ENCODE measurements around the gene PMS2. TPM values are rescaled to one million over a fixed set of nuclear protein-coding genes. Genes with fewer than 3 reads are reported as not detected.
"Not testable (repeated sequence)": the region's sequence is repeated elsewhere in the genome, so short reads cannot be mapped to it uniquely, and the experiment has no call there.

PMS2 gene
- total and polyA plus RNA-seq, 2 donors (not counting 1 experiment from before 2014, with no cell fraction given): 8.1 to 20.3 TPM

DNA sequence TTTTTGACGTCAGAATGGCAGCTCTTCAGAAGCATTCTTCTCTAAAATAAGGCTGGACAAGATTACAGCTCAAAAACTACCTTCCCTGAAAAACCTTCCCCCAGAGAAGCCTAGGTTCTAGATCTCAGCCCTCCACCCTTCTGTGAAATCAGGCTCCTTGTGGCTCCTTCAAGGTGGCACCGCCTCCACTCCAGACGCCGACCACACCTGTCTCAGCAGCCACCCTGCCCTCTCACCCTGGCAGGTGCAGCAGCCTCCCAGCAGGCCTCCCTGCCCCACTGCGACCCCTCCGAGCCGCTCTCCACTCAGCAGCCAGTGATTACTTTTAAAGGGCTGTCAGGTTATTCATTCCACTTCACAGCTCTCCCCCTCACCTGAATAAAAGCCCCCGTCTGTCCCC is 35.3 kb downstream of the PMS2 start:
- H3K79me2 ChIP-seq (ENCODE audit: control insufficient read depth, insufficient read depth, low read length); H2AFZ ChIP-seq (ENCODE audit: insufficient read depth, low read depth, low read length, poor library complexity, severe bottlenecking); H3K27ac ChIP-seq (ENCODE audit: low read length in 2 of 2); H3K27me3 Mint-ChIP-seq; DNase-seq; H3K4me3 Mint-ChIP-seq; ATAC-seq (ENCODE audit: low read depth); H3K9me3 ChIP-seq (ENCODE audit: control extremely low read depth in 1 of 3, control insufficient read depth in 2 of 3, insufficient read depth in 1 of 3, low read length in 2 of 3); CTCF ChIA-PET; H3K27me3 ChIP-seq (replicated peaks in 1 of 4; ENCODE audit: control extremely low read depth in 1 of 4, control insufficient read depth in 3 of 4, insufficient read depth in 4 of 4, low read length in 3 of 4); H3K4me3 ChIP-seq (ENCODE audit: control extremely low read depth in 1 of 5, extremely low read depth in 1 of 5, insufficient read depth in 1 of 5, low read depth in 2 of 5, low read length in 4 of 5); H3K9ac ChIP-seq (ENCODE audit: low read length); H3K36me3 ChIP-seq (replicated peaks in 1 of 2; ENCODE audit: control extremely low read depth in 1 of 2, control insufficient read depth in 1 of 2, extremely low read depth in 1 of 2, insufficient read depth in 2 of 2, low read length in 1 of 2); H3K27ac Mint-ChIP-seq; H3K4me1 ChIP-seq (ENCODE audit: control insufficient read depth in 2 of 2, insufficient read depth in 2 of 2, low read length in 2 of 2); H3K9me3 Mint-ChIP-seq (ENCODE audit: insufficient read depth); H4K20me1 ChIP-seq (ENCODE audit: control insufficient read depth, insufficient read depth, low read length, poor library complexity, severe bottlenecking); H3K4me2 ChIP-seq (replicated peaks; ENCODE audit: low read depth, low read length, poor library complexity, severe bottlenecking); H3K4me1 Mint-ChIP-seq; intact Hi-C loops (cut with micrococcal nuclease); POLR2A ChIA-PET: not testable (repeated sequence)
- WGBS (ENCODE audit: insufficient coverage): no CpG with 5 or more reads among the region's 8 CpGs

DNA sequence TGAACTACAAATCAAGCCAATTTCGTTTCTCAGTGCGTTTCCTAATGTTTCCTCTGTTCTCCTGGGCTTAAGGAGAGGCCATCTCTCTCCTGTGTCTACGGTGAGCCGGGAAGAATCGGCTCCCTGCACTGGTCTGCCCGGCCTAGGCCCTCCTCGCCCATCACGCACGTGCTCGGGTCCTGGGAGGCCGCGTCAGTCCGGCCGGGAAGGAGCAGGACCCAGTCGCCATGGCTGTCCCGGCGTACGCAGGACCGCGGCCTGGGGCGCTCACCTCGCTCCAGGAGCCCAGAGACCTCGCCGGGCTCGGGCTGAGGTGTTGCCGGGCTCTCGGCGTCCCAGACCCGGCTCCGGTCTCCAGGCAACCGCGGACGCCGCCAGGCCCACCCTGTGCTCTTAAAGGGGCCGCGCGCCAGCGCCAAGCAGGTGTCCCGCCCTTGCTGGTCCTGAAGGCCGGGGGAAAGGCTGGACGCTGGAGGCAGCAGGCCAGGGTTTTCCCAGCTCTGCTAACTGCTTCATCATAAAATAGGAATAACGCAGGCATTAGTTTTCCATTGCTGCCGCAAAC is 38.4 kb downstream of the PMS2 start, which contains the start of gene RSPH10B:
Gene RSPH10B, minus strand, starts transcription at position 343 of the 565 bp plus-strand sequence. CDS start 3,573 bp downstream, outside the sequence.
- H3K27ac Mint-ChIP-seq; DNase-seq; H3K27ac ChIP-seq (ENCODE audit: low read length in 2 of 2); H3K4me1 ChIP-seq (ENCODE audit: control insufficient read depth in 2 of 2, insufficient read depth in 2 of 2, low read length in 2 of 2); POLR2A ChIA-PET; H3K27me3 ChIP-seq (replicated peaks in 1 of 4; ENCODE audit: control extremely low read depth in 1 of 4, control insufficient read depth in 3 of 4, insufficient read depth in 4 of 4, low read length in 3 of 4); H4K20me1 ChIP-seq (ENCODE audit: control insufficient read depth, insufficient read depth, low read length, poor library complexity, severe bottlenecking); H3K4me3 ChIP-seq (ENCODE audit: control extremely low read depth in 1 of 5, extremely low read depth in 1 of 5, insufficient read depth in 1 of 5, low read depth in 2 of 5, low read length in 4 of 5); H3K36me3 ChIP-seq (replicated peaks in 1 of 2; ENCODE audit: control extremely low read depth in 1 of 2, control insufficient read depth in 1 of 2, extremely low read depth in 1 of 2, insufficient read depth in 2 of 2, low read length in 1 of 2); H3K79me2 ChIP-seq (ENCODE audit: control insufficient read depth, insufficient read depth, low read length); H3K4me1 Mint-ChIP-seq; H2AFZ ChIP-seq (ENCODE audit: insufficient read depth, low read depth, low read length, poor library complexity, severe bottlenecking); H3K9ac ChIP-seq (ENCODE audit: low read length); H3K9me3 Mint-ChIP-seq (ENCODE audit: insufficient read depth); H3K27me3 Mint-ChIP-seq; ATAC-seq (ENCODE audit: low read depth); intact Hi-C loops (cut with micrococcal nuclease); H3K4me3 Mint-ChIP-seq; CTCF ChIA-PET; H3K4me2 ChIP-seq (replicated peaks; ENCODE audit: low read depth, low read length, poor library complexity, severe bottlenecking); H3K9me3 ChIP-seq (ENCODE audit: control extremely low read depth in 1 of 3, control insufficient read depth in 2 of 3, insufficient read depth in 1 of 3, low read length in 2 of 3): not testable (repeated sequence)
- WGBS (ENCODE audit: insufficient coverage): 42% methylated on average over 10 of the region's 43 CpGs

DNA sequence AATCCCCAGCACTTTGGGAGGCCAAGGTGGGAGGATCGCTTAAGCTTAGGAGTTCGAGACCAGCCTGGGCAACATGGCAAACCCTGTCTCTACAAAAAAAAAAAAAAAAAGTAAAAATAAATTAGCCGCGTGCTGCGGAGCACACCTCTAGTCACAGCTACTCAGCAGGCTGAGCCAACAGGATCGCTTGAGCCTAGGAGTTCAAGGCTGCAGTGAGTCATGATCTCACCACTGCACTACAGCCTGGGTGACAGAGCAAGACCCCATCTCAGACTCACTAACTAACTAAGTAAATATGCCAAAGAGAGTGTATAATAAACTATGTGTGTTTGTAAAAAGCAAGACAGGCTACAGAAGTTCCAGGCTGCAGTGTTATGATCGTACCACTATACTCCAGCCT is 45.0 kb downstream of the PMS2 start:
- POLR2A ChIA-PET; H3K4me3 Mint-ChIP-seq; H3K4me1 Mint-ChIP-seq; intact Hi-C loops (cut with micrococcal nuclease); H3K79me2 ChIP-seq (ENCODE audit: control insufficient read depth, insufficient read depth, low read length); H3K27ac ChIP-seq (ENCODE audit: low read length in 2 of 2); H3K4me3 ChIP-seq (ENCODE audit: control extremely low read depth in 1 of 5, extremely low read depth in 1 of 5, insufficient read depth in 1 of 5, low read depth in 2 of 5, low read length in 4 of 5); H3K4me2 ChIP-seq (replicated peaks; ENCODE audit: low read depth, low read length, poor library complexity, severe bottlenecking); H3K9me3 Mint-ChIP-seq (ENCODE audit: insufficient read depth); ATAC-seq (ENCODE audit: low read depth); H3K9me3 ChIP-seq (ENCODE audit: control extremely low read depth in 1 of 3, control insufficient read depth in 2 of 3, insufficient read depth in 1 of 3, low read length in 2 of 3); H4K20me1 ChIP-seq (ENCODE audit: control insufficient read depth, insufficient read depth, low read length, poor library complexity, severe bottlenecking); H3K27me3 ChIP-seq (replicated peaks in 1 of 4; ENCODE audit: control extremely low read depth in 1 of 4, control insufficient read depth in 3 of 4, insufficient read depth in 4 of 4, low read length in 3 of 4); H3K4me1 ChIP-seq (ENCODE audit: control insufficient read depth in 2 of 2, insufficient read depth in 2 of 2, low read length in 2 of 2); DNase-seq; H3K9ac ChIP-seq (ENCODE audit: low read length); H2AFZ ChIP-seq (ENCODE audit: insufficient read depth, low read depth, low read length, poor library complexity, severe bottlenecking); H3K27ac Mint-ChIP-seq; H3K36me3 ChIP-seq (replicated peaks in 1 of 2; ENCODE audit: control extremely low read depth in 1 of 2, control insufficient read depth in 1 of 2, extremely low read depth in 1 of 2, insufficient read depth in 2 of 2, low read length in 1 of 2); H3K27me3 Mint-ChIP-seq; CTCF ChIA-PET: not testable (repeated sequence)
- no CpG with 5 or more reads among the region's 7 CpGs for WGBS (ENCODE audit: insufficient coverage)

GRCh38 chr7:5963205-5963604 is 45.6 kb downstream of the PMS2 start:
- DNase-seq; H3K4me3 Mint-ChIP-seq; POLR2A ChIA-PET; H3K9me3 Mint-ChIP-seq (ENCODE audit: insufficient read depth); H3K9me3 ChIP-seq (ENCODE audit: control extremely low read depth in 1 of 3, control insufficient read depth in 2 of 3, insufficient read depth in 1 of 3, low read length in 2 of 3); H3K27me3 ChIP-seq (replicated peaks in 1 of 4; ENCODE audit: control extremely low read depth in 1 of 4, control insufficient read depth in 3 of 4, insufficient read depth in 4 of 4, low read length in 3 of 4); CTCF ChIA-PET; H3K4me2 ChIP-seq (replicated peaks; ENCODE audit: low read depth, low read length, poor library complexity, severe bottlenecking); H3K27me3 Mint-ChIP-seq; H3K4me1 Mint-ChIP-seq; H3K4me1 ChIP-seq (ENCODE audit: control insufficient read depth in 2 of 2, insufficient read depth in 2 of 2, low read length in 2 of 2); H3K27ac ChIP-seq (ENCODE audit: low read length in 2 of 2); H3K9ac ChIP-seq (ENCODE audit: low read length); H2AFZ ChIP-seq (ENCODE audit: insufficient read depth, low read depth, low read length, poor library complexity, severe bottlenecking); ATAC-seq (ENCODE audit: low read depth); H3K36me3 ChIP-seq (replicated peaks in 1 of 2; ENCODE audit: control extremely low read depth in 1 of 2, control insufficient read depth in 1 of 2, extremely low read depth in 1 of 2, insufficient read depth in 2 of 2, low read length in 1 of 2); H4K20me1 ChIP-seq (ENCODE audit: control insufficient read depth, insufficient read depth, low read length, poor library complexity, severe bottlenecking); H3K27ac Mint-ChIP-seq; intact Hi-C loops (cut with micrococcal nuclease); H3K4me3 ChIP-seq (ENCODE audit: control extremely low read depth in 1 of 5, extremely low read depth in 1 of 5, insufficient read depth in 1 of 5, low read depth in 2 of 5, low read length in 4 of 5); H3K79me2 ChIP-seq (ENCODE audit: control insufficient read depth, insufficient read depth, low read length): not testable (repeated sequence)
- WGBS (ENCODE audit: insufficient coverage): no CpG with 5 or more reads among the region's 13 CpGs

All from B cell (primary cell).